Mesenchymal stem cell (in vitro differentiated cells and primary cell): Measurements from ENCODE around the gene SLC7A10.

Source experiments
- DNase-seq: peaks from one replicate; pipeline ENCODE4 v3.0.0-alpha.2; 2013
- H2AFZ ChIP-seq: one replicate; pipeline ENCODE4 v1.6.1; 2013; ENCODE audit warnings: low read depth, mild to moderate bottlenecking, control low read depth, inconsistent platforms, low read length, moderate library complexity
- H2AK5ac ChIP-seq: 2 replicates; pipeline ENCODE4 v1.6.1; 2013; ENCODE audit warnings: low read length, moderate library complexity, mild to moderate bottlenecking, inconsistent platforms; ENCODE audit not compliant: severe bottlenecking
- H2BK120ac ChIP-seq: one replicate; pipeline ENCODE4 v1.6.1; 2013; ENCODE audit warnings: low read depth, mild to moderate bottlenecking, inconsistent platforms, low read length, moderate library complexity
- H2BK12ac ChIP-seq, 2 experiments: one replicate each; pipeline ENCODE4 v1.6.1; 2013; ENCODE audit warnings: inconsistent platforms in 2 of 2, low read length in 2 of 2, mild to moderate bottlenecking in 2 of 2, moderate library complexity in 2 of 2, control low read depth in 1 of 2
- H2BK15ac ChIP-seq: one replicate; pipeline ENCODE4 v1.6.1; 2013; ENCODE audit warnings: mild to moderate bottlenecking, low read depth, inconsistent platforms; ENCODE audit not compliant: poor library complexity, severe bottlenecking
- H2BK5ac ChIP-seq: 2 replicates; pipeline ENCODE4 v1.6.1; 2013; ENCODE audit warnings: low read depth, mild to moderate bottlenecking, low read length, control low read depth, inconsistent platforms; ENCODE audit not compliant: poor library complexity, severe bottlenecking
- H3K14ac ChIP-seq, 2 experiments: one replicate each; pipeline ENCODE4 v1.6.1; 2013; ENCODE audit warnings: inconsistent platforms in 2 of 2, low read length in 2 of 2, control low read depth in 1 of 2, mild to moderate bottlenecking in 1 of 2, moderate library complexity in 1 of 2
- H3K18ac ChIP-seq, 2 experiments: one replicate each; pipeline ENCODE4 v1.6.1; 2013; ENCODE audit warnings: inconsistent platforms in 2 of 2, low read length in 2 of 2, control low read depth in 1 of 2, low read depth in 1 of 2, mild to moderate bottlenecking in 1 of 2
- H3K23ac ChIP-seq, 2 experiments: one replicate each; pipeline ENCODE4 v1.6.1; 2013; ENCODE audit warnings: inconsistent platforms in 2 of 2, low read length in 2 of 2, mild to moderate bottlenecking in 2 of 2, moderate library complexity in 2 of 2, control low read depth in 1 of 2
- H3K27ac ChIP-seq: 2 replicates; pipeline ENCODE4 v1.5.1; 2013; ENCODE audit warnings: mild to moderate bottlenecking, moderate library complexity, low read length, control low read depth, inconsistent platforms; ENCODE audit not compliant: poor library complexity, severe bottlenecking
- H3K27me3 ChIP-seq, 2 experiments: 2 replicates each; pipeline versions ENCODE4 v1.6.1 to v1.7.0; 2013; ENCODE audit warnings: low read length in 2 of 2, mild to moderate bottlenecking in 2 of 2, moderate library complexity in 2 of 2, control low read depth in 1 of 2, inconsistent platforms in 1 of 2; ENCODE audit not compliant: control insufficient read depth in 1 of 2, insufficient read depth in 1 of 2
- H3K36me3 ChIP-seq, 2 experiments: 2 replicates each; pipeline versions ENCODE4 v1.6.1 to v1.7.0; 2013; ENCODE audit warnings: low read length in 2 of 2, control low read depth in 1 of 2, inconsistent platforms in 1 of 2, low read depth in 1 of 2, mild to moderate bottlenecking in 1 of 2; ENCODE audit not compliant: insufficient read depth in 2 of 2, control insufficient read depth in 1 of 2
- H3K4ac ChIP-seq, 2 experiments: one replicate each; pipeline ENCODE4 v1.6.1; 2013; ENCODE audit warnings: inconsistent platforms in 2 of 2, low read length in 2 of 2, mild to moderate bottlenecking in 2 of 2, moderate library complexity in 2 of 2, control low read depth in 1 of 2, low read depth in 1 of 2
- H3K4me1 ChIP-seq: 2 replicates; pipeline ENCODE4 v1.6.1; 2013; ENCODE audit warnings: low read depth, low read length, control low read depth; ENCODE audit not compliant: control insufficient read depth, insufficient read depth
- H3K4me2 ChIP-seq: 2 replicates; pipeline ENCODE4 v1.6.1; 2013; ENCODE audit warnings: low read length, mild to moderate bottlenecking, inconsistent platforms; ENCODE audit not compliant: poor library complexity, severe bottlenecking
- H3K4me3 ChIP-seq, 2 experiments: 2 replicates each; pipeline versions ENCODE4 v1.5.1 to v1.7.0; 2013; ENCODE audit warnings: low read length in 2 of 2, mild to moderate bottlenecking in 2 of 2, control low read depth in 1 of 2, low read depth in 1 of 2; ENCODE audit not compliant: insufficient read depth in 1 of 2
- H3K79me1 ChIP-seq: replicated peaks from 2 replicates; pipeline ENCODE4 v1.6.1; 2013; ENCODE audit warnings: mild to moderate bottlenecking, control low read depth, low read length, inconsistent platforms; ENCODE audit not compliant: poor library complexity, severe bottlenecking
- H3K9ac ChIP-seq: 2 replicates; pipeline ENCODE4 v1.7.0; 2013; ENCODE audit warnings: mild to moderate bottlenecking, low read length, moderate library complexity
- H3K9me3 ChIP-seq: 2 replicates; pipeline ENCODE4 v1.7.0; 2013; ENCODE audit warnings: mild to moderate bottlenecking, low read length; ENCODE audit not compliant: control insufficient read depth
- H4K8ac ChIP-seq: one replicate; pipeline ENCODE4 v1.6.1; 2013; ENCODE audit warnings: inconsistent platforms, mild to moderate bottlenecking, low read length, moderate library complexity
- H4K91ac ChIP-seq: one replicate; pipeline ENCODE4 v1.6.1; 2013; ENCODE audit warnings: mild to moderate bottlenecking, low read length, inconsistent platforms
- WGBS: methylation state at CpG from one replicate; pipeline ENCODE4 v1.1.7; 2013; ENCODE audit warnings: mixed read lengths; 5-methylcytosine and 5-hydroxymethylcytosine counted together

SLC7A10 gene

DNA sequence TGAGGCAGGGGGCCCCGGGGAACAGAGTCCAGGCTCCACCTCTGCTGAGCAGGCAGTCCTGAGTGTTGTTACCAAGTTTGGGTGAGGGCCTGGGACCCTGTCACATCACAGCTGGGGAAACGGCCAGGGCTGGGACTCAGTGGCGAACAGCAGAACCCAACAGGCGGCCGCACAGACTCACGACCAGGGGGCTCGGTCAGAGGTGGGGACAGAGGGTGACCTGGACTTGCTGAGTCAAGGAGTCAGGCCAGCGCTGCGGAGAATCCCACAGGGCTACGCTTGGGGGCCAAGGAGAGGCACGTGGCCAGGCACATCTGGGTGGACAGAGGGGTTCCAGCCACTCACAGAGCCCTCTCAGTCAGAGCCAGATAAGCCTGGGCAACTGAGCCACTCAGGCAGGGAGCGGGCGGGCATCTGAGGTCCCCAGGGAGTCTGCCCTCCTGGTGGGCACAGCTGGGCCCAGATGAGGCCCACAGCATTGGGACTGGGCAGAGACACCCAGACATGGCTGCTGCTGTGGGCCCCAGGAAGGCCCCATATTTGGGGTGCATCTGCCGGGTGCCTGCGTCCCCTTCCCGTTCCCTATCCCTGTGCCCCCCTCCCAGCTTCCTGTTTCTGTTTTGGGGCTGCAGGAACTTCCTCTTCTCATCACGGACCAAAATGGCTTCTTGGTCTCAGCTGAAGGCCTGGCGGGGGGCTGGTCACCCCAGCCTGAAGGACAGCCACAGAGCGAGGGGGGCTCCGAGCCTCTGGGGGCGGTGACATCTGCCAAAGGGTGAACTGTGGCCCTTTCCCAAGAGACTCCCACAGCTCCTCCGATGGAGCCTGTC, 42.7 kb upstream of the SLC7A10 start:
- H2AK5ac ChIP-seq = no peak overlapping the region
- no peaks in the 10 kb centered on the region for H3K27me3 ChIP-seq
- no peak for DNase-seq
- H2BK5ac ChIP-seq = no peak overlapping the region
- H4K91ac ChIP-seq = no peak overlapping the region
- H2BK120ac ChIP-seq = no peak overlapping the region
- H4K8ac ChIP-seq = no peak overlapping the region
- H3K4me2 ChIP-seq = no peak overlapping the region
- no peaks in the 10 kb centered on the region for H3K36me3 ChIP-seq
- H3K9ac ChIP-seq = no peak overlapping the region
- H3K23ac ChIP-seq = no peak overlapping the region
- no peak overlapping the region for H3K27ac ChIP-seq
- H2AFZ ChIP-seq = no peak overlapping the region
- peaks cover 4% of the 10 kb centered on the region for H3K4me1 ChIP-seq
- no peak overlapping the region for H3K4me3 ChIP-seq
- H3K79me1 ChIP-seq = no peaks in the 10 kb centered on the region
- H3K18ac ChIP-seq = no peak overlapping the region
- H2BK15ac ChIP-seq = no peak overlapping the region
- no peak overlapping the region for H2BK12ac ChIP-seq
- no peak overlapping the region for H3K4ac ChIP-seq
- H3K9me3 ChIP-seq = no peaks in the 10 kb centered on the region
- 82% methylated on average over 22 of the region's 22 CpGs for WGBS
- no peak overlapping the region for H3K14ac ChIP-seq

- 87% methylated on average over 12 of the region's 14 CpGs for WGBS
- H2AK5ac ChIP-seq = no peak overlapping the region
- H2BK12ac ChIP-seq = no peak overlapping the region
- H2AFZ ChIP-seq = no peak overlapping the region
- H3K9me3 ChIP-seq = no peaks in the 10 kb centered on the region
- no peaks in the 10 kb centered on the region for H3K27me3 ChIP-seq
- H3K79me1 ChIP-seq = no peaks in the 10 kb centered on the region
- H2BK15ac ChIP-seq = no peak overlapping the region
- H3K9ac ChIP-seq = no peak overlapping the region
- H3K18ac ChIP-seq = no peak overlapping the region
- no peak overlapping the region for H4K8ac ChIP-seq
- H3K36me3 ChIP-seq = no peaks in the 10 kb centered on the region
- H3K4me1 ChIP-seq = peaks cover 2% of the 10 kb centered on the region
- no peak overlapping the region for H3K4me2 ChIP-seq
- no peak overlapping the region for H3K4me3 ChIP-seq
- no peak overlapping the region for H3K14ac ChIP-seq
- H3K23ac ChIP-seq = no peak overlapping the region
- no peak for DNase-seq
- no peak overlapping the region for H2BK5ac ChIP-seq
- no peak overlapping the region for H2BK120ac ChIP-seq
- no peak overlapping the region for H3K27ac ChIP-seq
- H4K91ac ChIP-seq = no peak overlapping the region
- no peak overlapping the region for H3K4ac ChIP-seq
These were observed 42.1 kb upstream of the SLC7A10 start for GRCh38 chr19:33267706-33268105.

- Histone ChIP-seq H3K79me1 (no peaks in the 10 kb centered on the region), H3K4ac (no peak overlapping the region), H2BK15ac (no peak overlapping the region), H2BK120ac (no peak overlapping the region), H3K9me3 (no peaks in the 10 kb centered on the region), H3K4me2 (no peak overlapping the region), H3K18ac (no peak overlapping the region), H3K23ac (no peak overlapping the region), H3K9ac (no peak overlapping the region), H3K14ac (no peak overlapping the region), H3K4me3 (no peak overlapping the region), H2BK12ac (no peak overlapping the region), H4K8ac (no peak overlapping the region), H2BK5ac (no peak overlapping the region), H3K4me1 (no peaks in the 10 kb centered on the region), H3K27ac (no peak overlapping the region), H4K91ac (no peak overlapping the region), H3K27me3 (peaks cover 0 to under 1% of the 10 kb centered on the region in 2 experiments), H2AFZ (no peak overlapping the region), H2AK5ac (no peak overlapping the region), H3K36me3 (no peaks in the 10 kb centered on the region)
- no peak for DNase-seq
- 89% methylated on average over 12 of the region's 20 CpGs for WGBS
These were observed 41.4 kb upstream of the SLC7A10 start for GRCh38 chr19:33266974-33267484.

DNA sequence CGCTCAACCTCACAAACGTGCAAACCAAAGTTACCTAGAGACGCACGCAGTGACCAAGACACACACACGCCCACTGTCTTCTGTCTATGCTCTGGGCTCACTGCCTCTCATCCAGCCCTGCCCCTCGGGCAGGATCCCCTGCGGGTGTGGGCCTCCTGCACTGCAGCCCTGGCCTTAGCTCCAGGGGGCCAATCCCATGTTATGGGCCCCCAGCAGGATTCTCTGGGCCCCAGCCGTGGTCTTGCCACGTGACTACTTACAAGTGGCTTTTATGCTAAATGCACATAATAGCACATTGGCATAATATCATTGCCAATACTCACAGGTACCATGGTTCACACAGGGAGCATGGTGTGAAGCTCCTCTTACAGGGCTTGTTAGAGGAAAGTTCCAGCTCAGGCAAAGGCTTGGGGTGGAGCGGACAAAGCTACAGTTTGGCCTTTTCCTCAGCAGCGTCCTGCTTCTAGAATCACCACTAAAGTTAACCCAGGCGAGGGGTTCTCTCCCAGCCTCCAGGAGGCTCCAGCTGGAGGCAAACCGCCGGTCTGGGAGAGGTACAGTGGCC, 39.3 kb upstream of the SLC7A10 start:
- Histone ChIP-seq H3K18ac (no peak overlapping the region), H3K4ac (no peak overlapping the region), H3K4me2 (no peak overlapping the region), H2BK12ac (no peak overlapping the region), H3K79me1 (no peaks in the 10 kb centered on the region), H2BK5ac (no peak overlapping the region), H2BK15ac (no peak overlapping the region), H3K4me1 (peaks cover 7% of the 10 kb centered on the region), H3K4me3 (no peak overlapping the region), H3K36me3 (no peaks in the 10 kb centered on the region), H4K8ac (no peak overlapping the region), H3K9me3 (no peaks in the 10 kb centered on the region), H3K27ac (no peak overlapping the region), H3K14ac (no peak overlapping the region), H2AFZ (no peak overlapping the region), H3K27me3 (peaks cover 0 to 11% of the 10 kb centered on the region in 2 experiments), H3K23ac (no peak overlapping the region), H3K9ac (no peak overlapping the region), H2BK120ac (no peak overlapping the region), H2AK5ac (no peak overlapping the region), H4K91ac (no peak overlapping the region)
- WGBS = 87% methylated on average over 12 of the region's 14 CpGs
- no peak for DNase-seq
